Panc1 (cell line): Measurements from ENCODE around the gene GPR135. TPM values are rescaled to one million over a fixed set of nuclear protein-coding genes. Genes with fewer than 3 reads are reported as not detected.

Source experiments
- ATAC-seq: fragments of 200-7000 bp; cut with Tn5 transposase; 2 replicates; pipeline ENCODE4 v1.9.1; 2020; ENCODE audit warnings: mild to moderate bottlenecking, moderate library complexity
- BruUV-seq: library from RNA; stranded (reverse); fragments of 400-500 nt; replicated peaks from 2 replicates; lab custom pipeline; 2021; lab: Mats Ljungman, UMichigan
- CTCF ChIA-PET: fragments of 300-600 bp; sonication (Branson Sonifier 250); formaldehyde crosslinking; loops from one replicate; lab custom pipeline; 2022; ENCODE audit warnings: antibody characterized with exemption; lab: Charles Lee
- POLR2A ChIA-PET: fragments of 300-600 bp; sonication (Branson Sonifier 250); formaldehyde crosslinking; loops from one replicate; lab custom pipeline; 2022; ENCODE audit warnings: antibody characterized with exemption; lab: Charles Lee
- DNase-seq: peaks from one replicate; pipeline ENCODE4 v3.0.0-alpha.2; 2010; ENCODE audit warnings: low read depth, low spot score
- H3K27ac ChIP-seq: 2 replicates; pipeline ENCODE4 v1.5.1; 2011; ENCODE audit warnings: mild to moderate bottlenecking, low read length, inconsistent platforms
- H3K27me3 ChIP-seq: fragments of 200-500 bp; sonication (Bioruptor generic); 2 replicates; pipeline ENCODE4 v1.6.0; 2014; ENCODE audit warnings: low read length, inconsistent platforms; ENCODE audit not compliant: control insufficient read depth, insufficient read depth
- H3K36me3 ChIP-seq: fragments of 200-500 bp; sonication (Bioruptor generic); 2 replicates; pipeline ENCODE4 v1.5.1; 2014; ENCODE audit warnings: inconsistent platforms, mild to moderate bottlenecking, low read length, moderate library complexity; ENCODE audit not compliant: control insufficient read depth, insufficient read depth
- H3K4me1 ChIP-seq: 2 replicates; pipeline ENCODE4 v1.5.1; 2011; ENCODE audit warnings: inconsistent platforms, mild to moderate bottlenecking, low read length, moderate library complexity; ENCODE audit not compliant: control insufficient read depth, insufficient read depth
- H3K4me3 ChIP-seq, 2 experiments: 2 replicates each; pipeline ENCODE4 v1.5.1; 2011 to 2012; ENCODE audit warnings: low read depth in 2 of 2, low read length in 2 of 2, mild to moderate bottlenecking in 2 of 2, inconsistent platforms in 1 of 2, moderate library complexity in 1 of 2
- H3K9me3 ChIP-seq: fragments of 200-500 bp; sonication (Bioruptor generic); 2 replicates; pipeline ENCODE4 v1.5.1; 2014; ENCODE audit warnings: low read depth, mild to moderate bottlenecking, inconsistent platforms, low read length, moderate library complexity; ENCODE audit not compliant: control insufficient read depth, insufficient read depth
- CTCF ChIP-seq: fragments of 450-650 bp; IDR thresholded peaks from 2 replicates; pipeline ENCODE4 v1.5.1; 2017; ENCODE audit warnings: mild to moderate bottlenecking
- POLR2AphosphoS5 ChIP-seq: IDR thresholded peaks from 2 replicates; pipeline ENCODE4 v1.6.1; 2012; ENCODE audit warnings: mild to moderate bottlenecking, low read depth, low read length, moderate library complexity
- REST ChIP-seq, 2 experiments: IDR thresholded peaks; 2 replicates each; pipeline ENCODE4 v1.6.1; 2011 to 2012; ENCODE audit warnings: low read depth in 2 of 2, control low read depth in 1 of 2, low read length in 1 of 2, mild to moderate bottlenecking in 1 of 2, moderate library complexity in 1 of 2; ENCODE audit not compliant: insufficient read depth in 1 of 2
- SIN3A ChIP-seq: IDR thresholded peaks from 2 replicates; pipeline ENCODE4 v1.6.1; 2012; ENCODE audit warnings: low read depth, mild to moderate bottlenecking, low read length, moderate library complexity, borderline replicate concordance; ENCODE audit not compliant: insufficient read depth
- TCF7L2 ChIP-seq: IDR thresholded peaks from 2 replicates; pipeline ENCODE4 v1.6.1; 2011; ENCODE audit warnings: mild to moderate bottlenecking, low read depth, low read length, inconsistent platforms
- in situ Hi-C: cut with HindIII; loops from 2 replicates; pipeline ENCODE4 v1.10.0; 2016; ENCODE audit warnings: low sequenced_read_pairs, low pct_unique_long_range_greater_than_20kb
- intact Hi-C: fragments of 100-400 bp; cut with micrococcal nuclease; formaldehyde crosslinking; loops from one replicate; pipeline ENCODE4 v1.10.0; 2022; ENCODE audit not compliant: unreplicated experiment
- total RNA-seq: library from RNA; stranded (reverse); gene quantifications from one replicate; pipeline ENCODE4 v1.2.1, GENCODE V29; 2021; ENCODE audit not compliant: unreplicated experiment

Gene GPR135
- total RNA-seq, 1 experiment from 2014 or later: 3.1 TPM

GRCh38 chr14:59478540-59478939, 13.4 kb upstream of the GPR135 start:
- Histone ChIP-seq H3K27ac (no peak overlapping the region), H3K4me1 (peaks cover 13% of the 10 kb centered on the region), H3K36me3 (peaks cover 33% of the 10 kb centered on the region), H3K27me3 (no peaks in the 10 kb centered on the region), H3K4me3 (no peak overlapping the region), H3K9me3 (no peaks in the 10 kb centered on the region)
- in situ Hi-C loops: no loop called here
- no TSS peak for BruUV-seq
- no peak for TF ChIP-seq TCF7L2
- TF ChIP-seq SIN3A: no peak
- TF ChIP-seq CTCF: no peak
- no peak for TF ChIP-seq POLR2AphosphoS5
- TF ChIP-seq REST (IDR thresholded peaks at IDR 0.05; ENCODE audit: insufficient read depth in 1 of 2, low read depth in 2 of 2, low read length in 1 of 2): no peak
- CTCF ChIA-PET: no interaction called here
- intact Hi-C loops: no loop called here
- ATAC-seq (no peak), DNase-seq (no peak)
- POLR2A ChIA-PET: no interaction called here

GRCh38 chr14:59475709-59476108, 10.5 kb upstream of the GPR135 start:
- H3K4me3 ChIP-seq: no peak overlapping the region
- ATAC-seq (no peak), DNase-seq (no peak)
- ChIA-PET POLR2A (no interaction called here), CTCF (no interaction called here)
- in situ Hi-C loops (no loop called here), intact Hi-C loops (no loop called here)
- peaks cover under 1% of the 10 kb centered on the region; the same call in 1 of the 2 replicates for H3K4me1 ChIP-seq
- H3K9me3 ChIP-seq: no peaks in the 10 kb centered on the region
- BruUV-seq: no TSS peak
- peaks cover 45% of the 10 kb centered on the region for H3K36me3 ChIP-seq
- H3K27me3 ChIP-seq: no peaks in the 10 kb centered on the region
- TF ChIP-seq SIN3A (no peak), TCF7L2 (no peak), CTCF (no peak), REST (IDR thresholded peaks at IDR 0.05; ENCODE audit: insufficient read depth in 1 of 2, low read depth in 2 of 2, low read length in 1 of 2) (no peak), POLR2AphosphoS5 (no peak)
- no peak overlapping the region for H3K27ac ChIP-seq
